Gastrocnemius medialis (tissue), 4 donors: Measurements from ENCODE around the gene ACADM.

Experiments
- POLR2A ChIP-seq, 2 donors: fragments of 450-650 bp; IDR thresholded peaks; one replicate each; pipeline ENCODE4 v1.6.1; 2017; ENCODE audit warnings: antibody characterized with exemption in 2 of 2, mild to moderate bottlenecking in 2 of 2, moderate library complexity in 2 of 2
- TF ChIP-seq, protein P1 (sequence below), 5 experiments: fragments of 450-650 bp in 3 of 5; fragments of 200-600 bp in 2 of 5; sonication (generic) in 2 of 5; IDR thresholded peaks in 4 of 5; conservative IDR thresholded peaks in 1 of 5; 1 replicate in 4 of 5; 2 replicates in 1 of 5; pipeline ENCODE4 v1.5.1; 2016 to 2019; ENCODE audit warnings: antibody characterized with exemption in 5 of 5, mild to moderate bottlenecking in 3 of 5, moderate library complexity in 3 of 5

GRCh38 chr1:75795703-75796193 is 71.2 kb downstream of the ACADM start:
- TF ChIP-seq, protein P1, sequence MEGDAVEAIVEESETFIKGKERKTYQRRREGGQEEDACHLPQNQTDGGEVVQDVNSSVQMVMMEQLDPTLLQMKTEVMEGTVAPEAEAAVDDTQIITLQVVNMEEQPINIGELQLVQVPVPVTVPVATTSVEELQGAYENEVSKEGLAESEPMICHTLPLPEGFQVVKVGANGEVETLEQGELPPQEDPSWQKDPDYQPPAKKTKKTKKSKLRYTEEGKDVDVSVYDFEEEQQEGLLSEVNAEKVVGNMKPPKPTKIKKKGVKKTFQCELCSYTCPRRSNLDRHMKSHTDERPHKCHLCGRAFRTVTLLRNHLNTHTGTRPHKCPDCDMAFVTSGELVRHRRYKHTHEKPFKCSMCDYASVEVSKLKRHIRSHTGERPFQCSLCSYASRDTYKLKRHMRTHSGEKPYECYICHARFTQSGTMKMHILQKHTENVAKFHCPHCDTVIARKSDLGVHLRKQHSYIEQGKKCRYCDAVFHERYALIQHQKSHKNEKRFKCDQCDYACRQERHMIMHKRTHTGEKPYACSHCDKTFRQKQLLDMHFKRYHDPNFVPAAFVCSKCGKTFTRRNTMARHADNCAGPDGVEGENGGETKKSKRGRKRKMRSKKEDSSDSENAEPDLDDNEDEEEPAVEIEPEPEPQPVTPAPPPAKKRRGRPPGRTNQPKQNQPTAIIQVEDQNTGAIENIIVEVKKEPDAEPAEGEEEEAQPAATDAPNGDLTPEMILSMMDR (IDR thresholded peaks at IDR 0.05 in 4 of 5, conservative IDR thresholded peaks at IDR 0.05 in 1 of 5): no peak
- TF ChIP-seq POLR2A (IDR thresholded peaks at IDR 0.05): no peak
